GM21515 (cell line): Measurements from ENCODE around the gene SLC35B3.
"Not testable (repeated sequence)": the region's sequence is repeated elsewhere in the genome, so short reads cannot be mapped to it uniquely, and the experiment has no call there.

Experiments
- ATAC-seq: cut with Tn5 transposase; IDR thresholded peaks from one replicate; pipeline ENCODE4 v1.9.1; 2021; ENCODE audit not compliant: unreplicated experiment

Gene SLC35B3

DNA sequence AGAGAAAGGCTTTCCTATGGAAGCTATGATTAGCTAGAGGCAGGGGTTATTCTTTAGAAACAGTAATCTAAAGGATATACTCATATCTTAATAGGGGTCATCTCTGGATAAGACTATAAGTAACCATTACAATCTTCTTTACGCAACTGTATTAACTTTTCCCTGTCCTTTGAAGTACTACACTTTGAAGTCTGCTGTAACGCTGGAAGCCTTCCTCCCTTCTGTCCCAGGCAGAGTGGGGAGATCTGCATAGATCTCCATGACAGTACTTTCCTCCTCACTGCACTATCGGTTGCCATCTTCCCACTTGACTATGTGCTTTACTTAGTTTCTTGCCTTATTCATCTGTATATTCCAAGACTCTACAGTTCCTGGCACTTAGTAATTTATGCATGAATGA, 20.1 kb downstream of the SLC35B3 start:
- ATAC-seq = no peak

DNA sequence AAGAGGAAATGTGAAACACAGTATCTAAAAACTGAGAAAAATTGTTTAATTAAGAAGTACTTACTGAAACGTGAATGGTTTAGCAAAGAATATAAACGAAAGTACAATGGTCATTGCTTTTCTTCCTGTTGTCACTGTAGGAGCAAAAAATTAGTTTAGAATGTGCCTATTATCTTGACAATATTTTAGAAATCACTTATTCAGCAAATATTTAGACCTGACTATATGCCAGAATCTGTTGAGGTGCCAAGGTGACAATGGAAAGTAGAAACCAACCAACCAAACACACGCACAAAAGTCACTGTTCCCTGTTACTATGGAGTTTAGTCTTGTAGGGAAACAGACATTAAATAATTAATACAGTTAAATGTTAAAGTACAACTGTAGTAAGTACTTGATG, 20.5 kb downstream of the SLC35B3 start:
- no peak for ATAC-seq

DNA sequence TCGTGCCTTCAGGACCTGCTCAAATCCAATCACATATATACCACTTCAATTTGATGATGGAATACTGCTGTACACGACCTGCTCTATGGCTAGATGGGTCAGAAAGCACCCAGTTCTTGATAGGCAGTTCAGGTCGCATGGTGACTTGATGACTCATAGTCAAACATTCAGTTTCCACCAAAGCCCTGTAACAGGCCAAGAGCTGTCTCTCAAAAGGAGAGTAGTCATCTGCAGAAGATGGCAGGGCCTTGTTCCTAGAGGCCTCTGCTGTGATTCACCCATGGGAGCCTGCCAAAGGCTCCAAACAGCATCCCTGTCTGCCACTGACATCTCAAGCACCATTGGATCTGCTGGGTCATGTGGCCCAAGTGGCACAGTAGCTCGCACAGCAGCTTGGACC, 29.4 kb downstream of the SLC35B3 start:
- not testable (repeated sequence) for ATAC-seq

DNA sequence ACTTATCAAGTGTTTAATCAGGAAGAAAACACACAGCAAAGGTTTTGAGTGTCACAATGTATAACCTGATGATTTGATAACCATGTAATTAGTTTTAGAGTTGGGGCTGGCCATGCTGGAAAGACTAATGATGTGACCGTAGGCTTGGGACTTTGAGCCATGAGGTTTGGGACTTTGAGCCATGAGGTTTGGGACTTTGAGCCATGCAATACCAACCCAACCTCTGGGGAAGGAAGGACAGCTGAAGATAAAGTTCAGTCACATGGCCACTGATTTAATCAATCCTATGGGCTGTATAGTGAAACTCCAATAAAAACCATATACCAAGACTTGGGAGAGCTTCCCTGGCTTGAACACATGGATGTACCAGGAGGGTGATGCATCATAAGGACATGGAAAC, 32.8 kb downstream of the SLC35B3 start:
- no peak for ATAC-seq

DNA sequence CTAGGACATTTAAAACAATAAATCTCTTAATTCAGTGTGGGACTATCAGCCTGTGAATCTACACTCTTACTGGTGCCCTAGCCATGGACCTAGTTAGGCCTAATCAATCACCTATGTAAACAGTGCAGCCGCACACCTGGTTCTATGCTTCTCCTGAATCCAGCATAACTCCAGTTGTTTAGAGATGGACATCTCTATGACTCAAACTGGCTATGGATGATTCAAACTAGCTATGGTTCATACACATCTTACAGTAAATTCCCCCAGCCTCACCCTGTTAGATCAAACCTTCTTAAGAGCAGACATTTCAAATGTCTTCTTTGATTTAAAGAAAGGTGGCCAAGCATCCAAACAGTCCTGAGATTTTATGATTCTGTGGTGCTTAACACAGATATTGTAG, 34.7 kb downstream of the SLC35B3 start:
- no peak for ATAC-seq

DNA sequence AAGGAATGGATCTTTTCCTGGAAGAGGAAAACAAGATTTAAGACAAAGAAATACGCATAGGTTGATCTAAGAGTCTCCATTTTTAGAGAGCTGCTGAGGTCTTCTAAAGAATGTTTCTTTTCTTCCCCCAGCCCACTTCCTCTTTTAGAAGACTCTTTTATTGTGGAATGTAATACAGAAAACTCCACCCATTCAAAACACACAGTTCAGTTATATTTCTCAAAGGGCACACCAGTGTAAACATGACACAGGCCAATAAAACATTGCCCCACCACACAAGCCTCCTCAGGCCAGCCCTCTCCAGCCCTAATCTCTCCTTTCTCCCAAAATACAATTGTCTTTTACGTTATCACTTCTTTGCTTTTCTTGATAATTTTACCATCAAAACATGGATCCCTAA, 42.8 kb downstream of the SLC35B3 start:
- ATAC-seq = no peak

DNA sequence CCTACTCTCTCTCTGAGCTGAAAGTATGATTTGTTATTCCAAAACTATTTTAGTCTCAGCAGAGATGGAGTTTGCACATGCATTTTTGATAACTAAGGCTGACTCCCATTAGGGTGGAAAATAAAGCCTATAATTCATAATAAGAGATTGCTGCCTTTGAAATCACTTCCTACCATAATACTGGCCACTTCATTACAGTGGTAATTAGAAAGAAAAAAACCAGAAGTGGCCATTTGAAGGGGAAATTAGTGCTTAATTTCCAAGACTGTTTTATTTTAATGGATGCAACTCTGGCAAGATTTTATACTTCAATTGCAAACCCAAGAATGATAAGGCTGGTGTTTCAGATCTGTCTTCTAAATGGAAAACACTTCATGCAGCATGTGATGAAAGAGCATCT, 43.4 kb downstream of the SLC35B3 start:
- no peak for ATAC-seq

DNA sequence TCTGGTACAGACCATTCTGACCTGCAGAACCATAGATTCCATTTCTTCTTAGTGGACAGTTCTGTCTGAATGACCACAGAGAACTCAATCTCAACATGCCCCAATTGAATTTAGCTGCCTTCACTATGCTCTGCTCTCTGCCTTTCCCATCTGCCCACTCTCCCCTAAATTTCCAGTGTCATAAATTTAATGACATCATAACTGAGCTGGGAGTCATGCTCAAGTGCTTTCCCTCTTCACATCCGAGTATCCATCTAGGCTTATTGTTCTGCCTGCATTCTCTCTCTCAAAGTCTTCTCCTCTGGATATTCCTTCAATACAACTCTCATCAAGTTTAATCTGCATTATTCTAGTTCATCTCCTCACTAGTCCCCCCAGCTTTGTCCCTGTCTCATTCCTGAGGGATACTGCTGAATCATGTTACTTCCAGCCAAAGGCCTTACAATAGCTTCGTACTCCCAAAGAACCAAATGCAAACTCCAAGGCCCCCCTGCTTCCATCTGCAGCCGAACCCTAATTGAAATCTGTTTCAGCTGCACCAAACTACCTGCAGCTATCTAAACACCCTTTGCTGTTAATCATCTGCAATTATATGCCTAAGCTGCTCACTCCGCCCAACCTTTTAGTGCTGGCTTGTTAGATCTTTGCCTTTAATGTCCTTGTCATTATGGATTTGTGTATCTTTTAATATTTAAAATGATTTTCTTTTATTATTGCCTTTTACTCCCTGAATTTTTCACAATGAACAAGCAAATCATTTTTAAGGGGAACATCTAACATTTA, 46.1 kb downstream of the SLC35B3 start:
- no peak for ATAC-seq

DNA sequence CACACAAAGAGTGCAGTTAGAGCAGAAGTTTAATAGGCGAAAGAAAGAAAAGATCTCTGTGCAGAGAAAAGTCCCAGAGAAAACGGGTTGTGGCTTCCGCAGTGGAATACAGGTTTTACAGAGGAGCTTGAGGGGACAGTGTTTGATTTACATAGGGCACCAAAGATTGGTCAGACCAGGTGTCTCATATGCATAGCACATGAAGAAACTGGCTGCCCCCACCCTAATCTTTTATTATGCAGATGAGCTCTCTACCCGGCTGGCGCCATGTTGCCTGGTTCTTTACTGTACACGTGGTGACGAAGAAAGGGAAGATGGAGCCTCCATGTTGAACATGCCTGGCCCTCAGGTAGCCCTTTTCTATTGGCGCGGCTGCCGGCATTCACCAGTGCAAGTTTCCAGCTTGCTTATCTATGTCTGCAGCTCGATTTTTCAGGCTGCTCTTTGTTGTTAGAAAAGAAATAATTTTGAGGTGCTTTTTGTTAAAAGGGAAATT, 47.4 kb downstream of the SLC35B3 start:
- no peak for ATAC-seq

DNA sequence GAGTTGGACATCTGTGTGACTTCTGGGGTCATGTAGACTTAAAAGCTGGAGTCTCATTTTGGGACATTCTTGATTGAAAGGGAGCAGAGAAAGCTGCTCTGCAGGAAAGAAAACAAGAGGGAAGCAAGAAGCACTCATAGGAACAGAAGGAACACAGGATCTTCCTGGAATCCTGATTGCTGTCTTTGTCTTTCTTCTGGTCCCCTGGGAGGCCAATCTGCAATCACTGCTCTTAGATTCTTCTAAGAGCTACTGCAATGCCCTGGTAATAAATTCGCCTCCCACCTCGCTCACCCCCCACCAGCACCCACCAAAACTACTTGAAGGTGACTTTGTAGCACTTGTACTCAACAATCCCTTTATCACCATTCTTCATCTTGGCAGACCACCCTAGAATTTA, 51.8 kb downstream of the SLC35B3 start:
- no peak for ATAC-seq

DNA sequence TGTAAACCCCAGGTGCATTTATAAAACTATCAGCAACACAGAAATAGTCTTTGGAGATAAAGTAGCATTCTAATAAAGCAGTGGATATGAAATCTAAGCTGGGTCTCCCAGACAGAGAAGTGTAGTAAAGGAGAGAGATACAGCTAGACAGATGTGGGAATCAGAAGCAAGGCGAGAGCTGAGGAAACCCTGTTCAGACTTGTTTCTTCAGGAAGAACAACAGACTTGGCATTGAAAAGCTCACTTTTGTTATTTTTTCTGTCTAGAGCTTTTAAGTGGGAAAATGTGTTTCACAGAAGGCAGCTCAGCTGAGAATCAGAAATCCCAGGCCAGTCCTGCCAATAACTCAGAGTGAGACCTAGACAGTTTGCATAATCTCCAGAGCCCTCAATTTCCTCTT, 52.9 kb downstream of the SLC35B3 start:
- ATAC-seq = no peak

DNA sequence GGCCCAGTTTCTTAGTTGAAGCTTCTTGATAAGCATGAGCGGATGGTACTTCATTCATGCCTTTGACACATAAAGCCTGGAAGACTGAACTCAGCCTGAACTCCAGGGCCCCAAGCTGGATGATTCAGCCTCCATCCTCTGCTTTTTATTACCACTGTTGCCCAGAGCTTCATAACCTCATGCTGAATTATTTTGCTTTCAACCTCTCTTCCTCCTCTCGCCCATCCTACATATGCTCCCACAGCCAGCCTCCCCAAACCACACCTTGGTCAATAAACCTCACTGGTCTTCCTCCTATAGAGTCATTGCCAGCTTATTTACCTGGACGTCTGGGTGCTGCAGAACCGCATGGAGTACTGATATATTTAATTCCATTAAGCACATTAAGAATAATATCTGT, 59.4 kb downstream of the SLC35B3 start:
- no peak for ATAC-seq
